ENCODE results near the gene NUDT1. TPM values are rescaled to one million over a fixed set of nuclear protein-coding genes. Genes with fewer than 3 reads are reported as not detected.

NUDT1 gene
- total RNA-seq, 4 donors from 2014 or later: 4.3 to 15.9 (median 10.6) TPM

DNA sequence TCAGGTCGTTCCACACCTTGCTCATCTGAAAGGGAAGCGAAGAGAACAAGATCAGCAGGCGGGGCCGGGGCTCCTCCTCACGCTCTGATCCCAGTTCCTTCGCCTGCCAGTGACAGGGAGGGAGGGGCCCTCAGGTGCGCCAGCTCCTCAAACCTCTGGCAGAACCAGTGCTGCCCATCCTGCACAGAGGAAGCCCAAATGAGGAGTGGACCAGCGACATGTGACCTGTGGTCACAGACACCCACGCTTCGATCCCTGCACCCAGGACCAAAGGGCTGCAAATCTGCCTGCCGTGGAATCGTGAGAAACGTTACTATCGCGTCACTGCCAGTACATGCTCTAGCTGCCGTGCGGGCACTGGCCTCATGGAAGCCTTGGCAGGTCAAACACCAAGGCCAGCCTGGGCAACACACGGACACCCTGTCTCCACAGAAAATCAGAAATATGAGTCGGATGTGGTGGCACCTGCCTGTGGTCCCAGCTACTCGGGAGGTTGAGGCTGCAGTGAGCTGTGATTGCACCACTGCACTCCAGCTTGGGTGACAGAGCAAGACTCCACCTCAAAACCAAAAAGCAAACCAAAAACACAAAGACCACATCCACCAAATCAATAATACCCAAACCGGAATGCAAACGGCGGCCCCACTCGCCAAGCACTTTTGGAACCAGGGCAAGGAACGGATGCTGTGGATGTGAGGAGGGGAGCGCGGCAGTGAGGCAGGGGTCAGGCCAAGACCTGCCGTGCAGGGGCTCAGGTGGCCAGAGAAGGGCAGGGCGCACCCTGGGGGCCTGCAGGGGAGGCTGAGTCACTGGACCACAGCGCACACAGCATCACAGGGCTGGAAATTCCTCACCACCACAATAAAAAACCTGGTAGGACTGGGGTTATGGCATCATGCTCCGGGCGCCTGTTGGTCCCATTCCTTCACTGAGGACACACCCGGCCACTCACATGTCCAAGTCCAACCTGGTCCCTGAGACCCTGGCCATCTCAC lies 13.4 kb downstream of the NUDT1 start:
- Histone ChIP-seq H3K4me1 (no peaks in the 10 kb centered on the region), H3K36me3 (peaks cover 0 to 53% of the 10 kb centered on the region in 2 donors), H3K27me3 (no peaks in the 10 kb centered on the region), H3K4me3 (no peak overlapping the region), H3K27ac (no peak overlapping the region), H3K9me3 (no peaks in the 10 kb centered on the region)
- ATAC-seq: no peak
- TF ChIP-seq POLR2A (IDR thresholded peaks at IDR 0.05) (no peak), EP300 (IDR thresholded peaks at IDR 0.05) (no peak), POLR2AphosphoS5 (IDR thresholded peaks at IDR 0.05) (no peak)
- TF ChIP-seq, protein P1, sequence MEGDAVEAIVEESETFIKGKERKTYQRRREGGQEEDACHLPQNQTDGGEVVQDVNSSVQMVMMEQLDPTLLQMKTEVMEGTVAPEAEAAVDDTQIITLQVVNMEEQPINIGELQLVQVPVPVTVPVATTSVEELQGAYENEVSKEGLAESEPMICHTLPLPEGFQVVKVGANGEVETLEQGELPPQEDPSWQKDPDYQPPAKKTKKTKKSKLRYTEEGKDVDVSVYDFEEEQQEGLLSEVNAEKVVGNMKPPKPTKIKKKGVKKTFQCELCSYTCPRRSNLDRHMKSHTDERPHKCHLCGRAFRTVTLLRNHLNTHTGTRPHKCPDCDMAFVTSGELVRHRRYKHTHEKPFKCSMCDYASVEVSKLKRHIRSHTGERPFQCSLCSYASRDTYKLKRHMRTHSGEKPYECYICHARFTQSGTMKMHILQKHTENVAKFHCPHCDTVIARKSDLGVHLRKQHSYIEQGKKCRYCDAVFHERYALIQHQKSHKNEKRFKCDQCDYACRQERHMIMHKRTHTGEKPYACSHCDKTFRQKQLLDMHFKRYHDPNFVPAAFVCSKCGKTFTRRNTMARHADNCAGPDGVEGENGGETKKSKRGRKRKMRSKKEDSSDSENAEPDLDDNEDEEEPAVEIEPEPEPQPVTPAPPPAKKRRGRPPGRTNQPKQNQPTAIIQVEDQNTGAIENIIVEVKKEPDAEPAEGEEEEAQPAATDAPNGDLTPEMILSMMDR (IDR thresholded peaks at IDR 0.05): no peak
- WGBS, 2 donors (ENCODE audit: low coverage in 1 of 2): 75 to 100% methylated on average over 2 of the region's 33 CpGs

- Histone ChIP-seq H3K9me3 (no peaks in the 10 kb centered on the region), H3K27me3 (no peaks in the 10 kb centered on the region), H3K27ac (no peak overlapping the region), H3K36me3 (peaks cover 0 to 58% of the 10 kb centered on the region in 2 donors), H3K4me3 (no peak overlapping the region), H3K4me1 (no peaks in the 10 kb centered on the region)
- WGBS, 2 donors (ENCODE audit: low coverage in 1 of 2): 93 to 100% methylated on average over 2 to 10 of the region's 44 CpGs
- ATAC-seq: no peak
- TF ChIP-seq, protein P1 (IDR thresholded peaks at IDR 0.05): no peak
- TF ChIP-seq EP300 (IDR thresholded peaks at IDR 0.05) (no peak), POLR2A (IDR thresholded peaks at IDR 0.05) (no peak), POLR2AphosphoS5 (IDR thresholded peaks at IDR 0.05) (no peak)
These were observed 14.4 kb downstream of the NUDT1 start for GRCh38 chr7:2256306-2257045.

- Histone ChIP-seq H3K4me3 (no peak overlapping the region), H3K27me3 (no peaks in the 10 kb centered on the region), H3K27ac (no peak overlapping the region), H3K4me1 (no peaks in the 10 kb centered on the region), H3K36me3 (peaks cover 0 to 64% of the 10 kb centered on the region in 2 donors), H3K9me3 (no peaks in the 10 kb centered on the region)
- 94 to 95% methylated on average over 4 to 16 of the region's 38 CpGs for WGBS, 2 donors (ENCODE audit: low coverage in 1 of 2)
- ATAC-seq: no peak
- TF ChIP-seq, protein P1 (IDR thresholded peaks at IDR 0.05): no peak
- TF ChIP-seq EP300 (IDR thresholded peaks at IDR 0.05): no peak
- no peak for TF ChIP-seq POLR2AphosphoS5 (IDR thresholded peaks at IDR 0.05)
- TF ChIP-seq POLR2A (IDR thresholded peaks at IDR 0.05): no peak
These were observed 15.1 kb downstream of the NUDT1 start for GRCh38 chr7:2257046-2257551.

GRCh38 chr7:2257651-2258050 lies 15.6 kb downstream of the NUDT1 start:
- no peak for TF ChIP-seq POLR2AphosphoS5 (IDR thresholded peaks at IDR 0.05)
- no peak overlapping the region for H3K27ac ChIP-seq
- ATAC-seq: no peak
- peaks cover 0 to 70% of the 10 kb centered on the region in 2 donors for H3K36me3 ChIP-seq
- no peak overlapping the region for H3K4me3 ChIP-seq
- 91 to 92% methylated on average over 9 to 12 of the region's 17 CpGs for WGBS, 2 donors (ENCODE audit: low coverage in 1 of 2)
- H3K4me1 ChIP-seq: no peaks in the 10 kb centered on the region
- H3K27me3 ChIP-seq: no peaks in the 10 kb centered on the region
- no peaks in the 10 kb centered on the region for H3K9me3 ChIP-seq

DNA sequence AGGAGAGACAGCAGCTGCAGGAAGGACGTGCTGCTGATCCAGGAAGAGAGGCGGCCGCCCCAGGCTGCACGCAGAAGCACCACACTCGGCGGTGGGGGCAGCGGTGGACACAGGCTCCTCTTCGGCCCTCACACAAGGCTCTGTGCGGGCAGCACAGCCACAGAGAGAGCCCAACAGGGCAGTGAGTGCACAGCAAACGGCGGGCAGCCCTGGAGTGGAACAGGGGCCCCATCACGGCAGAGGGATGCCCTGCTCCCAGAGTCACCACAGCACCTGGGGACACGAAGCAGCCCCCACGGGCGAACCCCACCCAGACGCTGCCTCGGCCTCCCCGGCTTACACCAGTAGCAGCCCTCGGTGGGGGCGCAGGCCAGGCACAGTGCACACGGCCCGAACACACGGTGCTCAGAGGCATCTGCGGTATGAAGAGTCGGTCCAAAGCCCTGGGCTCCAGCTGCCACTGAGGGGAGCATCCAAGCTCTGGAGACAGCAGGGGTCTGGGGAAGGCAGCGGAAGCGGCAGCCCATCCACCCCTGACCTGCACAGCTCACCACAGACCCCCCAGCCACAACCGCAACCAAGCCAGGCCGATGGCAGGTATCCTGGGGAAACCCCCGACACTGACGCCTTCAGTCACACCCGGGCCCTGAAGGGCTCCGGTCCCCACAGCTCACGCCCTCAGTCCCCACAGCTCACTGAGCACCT lies 16.8 kb downstream of the NUDT1 start:
- H3K4me1 ChIP-seq: no peaks in the 10 kb centered on the region
- no peaks in the 10 kb centered on the region for H3K9me3 ChIP-seq
- no peak for ATAC-seq
- WGBS, 2 donors (ENCODE audit: low coverage in 1 of 2): 90% methylated on average over 2 of the region's 34 CpGs; no CpG with 5 or more reads in 1 of the 2 donors
- no peak overlapping the region for H3K27ac ChIP-seq
- H3K4me3 ChIP-seq: no peak overlapping the region
- TF ChIP-seq POLR2A (IDR thresholded peaks at IDR 0.05): no peak
- TF ChIP-seq EP300 (IDR thresholded peaks at IDR 0.05): no peak
- TF ChIP-seq POLR2AphosphoS5 (IDR thresholded peaks at IDR 0.05): no peak
- TF ChIP-seq, protein P1 (IDR thresholded peaks at IDR 0.05): no peak
- H3K36me3 ChIP-seq: peaks cover 0 to 74% of the 10 kb centered on the region in 2 donors
- H3K27me3 ChIP-seq: no peaks in the 10 kb centered on the region

All from gastroesophageal sphincter (tissue), 4 donors.